CD4-positive, alpha-beta T cell treated with Interleukin-6 at 100 ng/mL for 8 hours (primary cell): ENCODE results near the gene LGALS16.
"Not testable (repeated sequence)": the region's sequence is repeated elsewhere in the genome, so short reads cannot be mapped to it uniquely, and the experiment has no call there.

ENCODE experiments used
- DNase-seq: peaks from one replicate; pipeline ENCODE4 v3.0.0-alpha.2; 2020; ENCODE audit warnings: mixed read lengths, low spot score

Gene LGALS16

DNA sequence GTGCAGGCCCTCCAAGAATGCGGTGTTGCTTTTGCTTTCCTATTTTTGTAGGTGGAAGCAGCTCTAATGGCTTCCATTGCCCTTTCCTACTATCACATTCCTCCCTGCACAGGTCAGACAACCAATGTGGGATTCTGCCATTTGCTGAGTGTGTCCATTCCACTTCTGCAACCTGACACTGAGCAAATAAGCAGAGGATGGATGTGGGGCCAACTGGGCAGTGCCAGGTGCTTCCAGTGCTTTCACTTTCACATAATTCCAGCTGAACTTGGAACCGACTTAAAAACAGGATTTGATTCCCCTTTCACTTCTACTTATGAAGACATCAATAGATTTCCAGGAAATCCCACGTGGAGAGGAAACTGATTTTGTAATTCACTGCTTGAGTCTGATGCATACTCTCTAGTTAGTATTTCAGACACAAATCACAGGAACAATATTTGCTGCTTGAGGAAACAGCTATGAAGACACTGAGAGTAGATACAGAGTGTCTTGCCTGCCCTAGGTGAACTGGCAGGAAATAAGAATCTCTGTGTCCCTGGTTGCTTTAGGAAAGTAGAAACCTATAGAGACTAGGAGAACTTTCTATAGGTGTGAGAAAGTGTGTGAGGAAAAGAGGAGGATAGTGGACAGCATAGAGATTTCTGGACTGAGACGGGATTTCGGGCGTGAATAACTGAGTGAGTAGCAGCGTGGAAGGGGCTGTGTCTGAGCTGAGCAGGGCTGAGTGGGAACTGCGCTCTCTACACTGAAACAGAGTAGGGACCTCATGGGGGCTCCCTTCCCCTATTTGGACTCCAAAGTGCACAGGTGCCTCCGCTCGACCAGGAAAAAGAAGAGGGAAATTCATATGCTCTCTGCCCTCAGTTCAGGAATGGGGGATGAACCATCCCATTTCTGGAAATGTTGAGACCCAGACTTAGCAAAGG is 22.5 kb downstream of the LGALS16 start:
- DNase-seq = no peak

- DNase-seq = peak; percentile 29
These were observed 23.5 kb downstream of the LGALS16 start for GRCh38 chr19:39679056-39679790.

DNA sequence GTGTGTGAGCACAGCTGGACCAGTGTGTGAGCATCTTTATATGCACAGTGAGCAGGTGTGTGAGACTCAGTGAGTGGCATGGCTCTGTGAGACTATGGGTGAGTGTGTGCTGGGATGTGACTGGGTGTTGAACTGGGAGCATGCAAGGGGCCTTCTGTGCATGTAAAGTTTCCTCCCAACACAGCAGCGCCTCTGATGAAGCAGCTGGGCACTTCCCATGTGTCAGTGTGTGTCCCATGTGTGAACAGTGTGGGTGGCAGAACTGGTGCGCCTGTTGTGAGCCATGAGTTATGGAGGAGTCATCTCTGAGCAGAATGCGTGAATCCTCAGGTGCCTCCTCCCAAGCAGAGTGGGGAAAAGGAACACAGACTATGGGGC is 24.1 kb downstream of the LGALS16 start:
- no peak for DNase-seq

DNA sequence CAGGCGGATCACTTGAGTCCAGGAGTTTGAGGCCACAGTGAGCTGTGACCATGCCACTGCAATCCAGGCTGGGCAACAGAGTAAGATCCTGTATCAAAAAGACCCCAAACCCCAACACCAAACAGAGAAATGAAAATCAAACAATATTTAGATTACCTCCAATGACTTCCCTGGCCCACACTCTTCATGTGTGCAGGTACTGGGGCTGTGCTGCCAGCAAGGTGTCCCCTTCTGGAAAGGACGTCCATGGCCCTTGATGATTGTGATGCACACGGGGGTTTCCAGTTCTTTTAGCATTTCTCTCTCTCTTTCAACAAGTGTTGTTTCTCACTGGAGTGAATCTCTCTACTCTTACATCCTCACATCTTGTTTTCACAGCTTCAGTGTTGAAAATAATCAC is 24.9 kb downstream of the LGALS16 start:
- DNase-seq = no peak

GRCh38 chr19:39681416-39681815 is 25.7 kb downstream of the LGALS16 start:
- DNase-seq = no peak

DNA sequence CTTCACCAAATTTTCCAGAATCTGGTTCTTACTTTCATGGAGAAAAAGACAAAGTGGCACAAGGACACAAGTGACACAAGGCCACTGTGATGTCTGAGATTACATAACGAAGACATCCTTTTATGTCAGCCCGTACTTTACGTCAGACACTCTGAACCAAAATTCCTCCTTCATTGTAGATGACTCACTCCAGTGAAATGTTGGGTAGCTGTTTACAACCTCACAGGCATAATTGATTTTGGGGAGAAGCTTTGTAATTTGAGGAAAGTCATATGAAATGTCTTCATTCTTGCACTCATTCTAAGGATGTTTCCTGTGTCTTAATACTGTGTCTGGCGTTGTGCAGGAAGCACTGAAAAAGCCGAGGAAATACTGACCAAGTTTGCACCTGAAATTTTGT is 28.6 kb downstream of the LGALS16 start:
- DNase-seq = no peak

DNA sequence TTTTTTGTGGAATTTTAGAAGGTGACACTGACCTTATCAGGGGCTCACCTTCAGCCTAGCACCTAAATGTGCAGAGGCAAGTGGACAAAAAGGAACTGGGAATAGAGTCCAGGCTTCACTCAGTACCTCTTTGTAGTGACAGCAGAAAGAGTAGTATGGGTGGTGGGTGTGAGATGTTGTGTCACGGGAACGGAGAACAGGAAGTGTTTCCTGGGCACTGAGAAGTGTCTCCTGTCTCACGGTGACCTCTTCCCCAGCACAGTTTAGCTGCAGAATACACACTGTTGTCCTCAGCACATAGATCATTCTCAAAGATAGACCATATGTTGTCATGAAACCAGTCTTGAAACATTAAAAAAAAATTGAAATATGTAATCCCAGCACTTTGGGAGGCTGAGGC is 31.0 kb downstream of the LGALS16 start:
- DNase-seq = no peak

- DNase-seq = not testable (repeated sequence)
These were observed 32.9 kb downstream of the LGALS16 start for GRCh38 chr19:39688637-39689036.

DNA sequence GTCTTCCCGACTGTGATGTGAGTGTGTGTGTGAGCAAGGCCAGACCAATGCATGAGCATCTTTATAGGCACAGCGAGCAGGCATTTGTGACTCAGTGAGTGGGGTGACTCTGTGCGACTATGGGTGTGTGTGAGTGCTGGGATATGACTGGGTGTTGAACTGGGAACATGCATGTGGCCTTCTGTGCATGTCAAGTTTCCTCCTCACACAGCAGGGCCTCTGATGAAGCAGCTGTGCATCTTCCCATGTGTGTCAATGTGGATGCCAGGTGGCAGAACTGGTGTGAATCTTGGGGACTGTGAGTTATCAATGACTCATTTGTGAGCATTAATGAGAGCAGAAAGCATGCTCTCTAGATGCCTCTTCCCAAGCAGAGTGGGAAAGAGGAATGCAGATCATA is 36.5 kb downstream of the LGALS16 start:
- no peak for DNase-seq

- no peak for DNase-seq
These were observed 37.1 kb downstream of the LGALS16 start for GRCh38 chr19:39692822-39693221.

GRCh38 chr19:39695759-39696158 is 40.0 kb downstream of the LGALS16 start:
- no peak for DNase-seq

DNA sequence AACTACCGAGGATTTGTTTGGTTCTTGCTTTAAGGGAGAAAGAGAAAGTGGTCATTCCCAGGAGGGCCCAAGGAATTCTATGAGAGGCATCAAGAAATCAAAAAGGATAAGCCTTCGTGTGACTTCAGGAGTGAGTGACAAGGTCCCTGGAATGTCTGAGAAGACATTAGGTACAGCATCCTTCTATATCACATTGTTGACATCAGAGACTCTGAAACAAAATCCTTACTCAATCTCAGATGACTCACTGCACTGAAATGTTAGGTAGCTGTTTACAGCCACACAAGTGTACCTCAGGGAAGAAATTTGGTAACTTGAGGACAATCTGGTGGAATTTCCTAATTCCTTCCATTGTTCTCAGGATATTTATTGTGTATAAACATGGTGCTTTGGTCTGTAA is 40.7 kb downstream of the LGALS16 start:
- no peak for DNase-seq

GRCh38 chr19:39698535-39698934 is 42.8 kb downstream of the LGALS16 start:
- no peak for DNase-seq

DNA sequence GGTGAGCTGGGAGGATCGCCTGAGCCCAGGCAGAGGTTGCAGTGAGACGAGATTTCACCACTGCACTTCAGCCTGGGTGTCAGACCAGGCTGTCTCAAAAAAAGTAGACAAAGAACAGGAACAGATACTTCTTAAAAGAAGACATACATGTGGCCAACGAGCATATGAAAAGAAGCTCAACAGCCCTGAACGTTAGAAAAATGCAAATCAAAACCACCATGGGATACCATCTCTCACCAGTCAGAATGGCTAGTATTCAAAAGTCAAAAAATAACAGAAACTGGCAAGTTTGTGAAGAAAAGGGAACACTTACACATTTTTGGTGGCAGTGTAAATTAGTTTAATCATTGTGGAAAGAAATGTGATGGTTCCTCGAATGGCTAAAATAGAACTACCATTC is 45.6 kb downstream of the LGALS16 start:
- DNase-seq = no peak

DNA sequence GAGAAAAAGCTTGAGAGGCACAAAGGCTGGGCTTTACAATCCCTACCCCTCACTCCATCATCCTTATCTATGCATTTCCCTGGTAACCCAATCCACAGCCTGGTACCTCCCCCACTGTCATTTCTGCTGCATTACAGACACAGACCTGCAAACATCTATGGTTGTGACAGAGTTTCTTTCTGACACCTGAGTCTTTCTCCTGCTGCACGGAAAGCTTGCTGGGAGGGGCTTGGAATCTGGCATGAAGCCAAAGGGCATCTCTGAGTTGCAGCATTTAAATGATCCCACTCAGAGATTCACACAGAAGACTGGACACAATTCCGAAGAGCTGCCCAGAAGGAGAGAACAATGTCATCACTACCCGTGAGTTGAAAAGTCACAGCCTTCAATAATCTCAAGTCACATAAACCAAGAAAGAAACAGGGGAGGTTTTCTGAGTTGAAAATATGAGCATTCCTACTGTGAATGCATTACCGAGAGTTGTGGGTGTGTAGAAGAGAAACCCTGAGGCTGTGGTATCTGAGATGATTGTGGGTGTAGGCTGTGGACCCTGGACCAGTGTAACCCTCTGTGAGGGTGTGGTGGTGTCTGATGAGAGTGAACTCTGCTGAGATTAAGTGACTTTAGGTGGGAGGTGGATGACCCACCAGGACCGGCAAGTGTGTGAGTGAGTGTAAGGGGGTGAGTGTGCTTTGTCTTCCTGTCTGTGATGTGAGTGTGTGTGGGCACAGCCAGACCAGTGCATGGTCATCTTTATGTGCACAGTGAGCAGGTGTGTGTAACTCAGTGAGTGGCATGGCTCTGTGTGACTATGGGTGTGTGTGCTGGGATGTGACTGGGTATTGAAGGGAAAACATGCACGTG is 48.7 kb downstream of the LGALS16 start, which contains the start of gene LGALS14:
LGALS14 (plus strand) TSS at position 301 of the 864 bp plus-strand sequence; CDS start at position 349, 48 bp downstream.
- no peak for DNase-seq

- DNase-seq = peak; percentile 16
These were observed 50.0 kb downstream of the LGALS16 start for GRCh38 chr19:39705578-39706188.

DNA sequence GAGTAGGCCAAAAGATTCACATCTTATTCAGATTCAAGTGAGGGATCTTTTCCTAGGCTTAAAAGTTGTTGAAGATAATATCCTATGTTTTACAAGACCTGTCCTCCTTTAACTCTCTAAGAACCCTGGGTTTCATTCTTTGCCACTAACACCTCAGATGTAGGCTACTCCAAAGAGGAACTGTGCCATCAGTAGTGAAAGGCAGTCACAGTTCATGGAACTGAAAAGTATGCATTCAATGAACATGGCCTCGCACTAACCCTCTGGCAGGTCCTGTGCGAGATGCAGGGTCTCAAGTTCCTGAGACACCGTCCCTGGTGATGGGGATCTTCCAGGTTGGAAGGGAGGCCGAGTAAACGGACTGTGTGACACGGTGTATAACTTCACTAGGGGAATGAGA is 52.9 kb downstream of the LGALS16 start:
- no peak for DNase-seq

DNA sequence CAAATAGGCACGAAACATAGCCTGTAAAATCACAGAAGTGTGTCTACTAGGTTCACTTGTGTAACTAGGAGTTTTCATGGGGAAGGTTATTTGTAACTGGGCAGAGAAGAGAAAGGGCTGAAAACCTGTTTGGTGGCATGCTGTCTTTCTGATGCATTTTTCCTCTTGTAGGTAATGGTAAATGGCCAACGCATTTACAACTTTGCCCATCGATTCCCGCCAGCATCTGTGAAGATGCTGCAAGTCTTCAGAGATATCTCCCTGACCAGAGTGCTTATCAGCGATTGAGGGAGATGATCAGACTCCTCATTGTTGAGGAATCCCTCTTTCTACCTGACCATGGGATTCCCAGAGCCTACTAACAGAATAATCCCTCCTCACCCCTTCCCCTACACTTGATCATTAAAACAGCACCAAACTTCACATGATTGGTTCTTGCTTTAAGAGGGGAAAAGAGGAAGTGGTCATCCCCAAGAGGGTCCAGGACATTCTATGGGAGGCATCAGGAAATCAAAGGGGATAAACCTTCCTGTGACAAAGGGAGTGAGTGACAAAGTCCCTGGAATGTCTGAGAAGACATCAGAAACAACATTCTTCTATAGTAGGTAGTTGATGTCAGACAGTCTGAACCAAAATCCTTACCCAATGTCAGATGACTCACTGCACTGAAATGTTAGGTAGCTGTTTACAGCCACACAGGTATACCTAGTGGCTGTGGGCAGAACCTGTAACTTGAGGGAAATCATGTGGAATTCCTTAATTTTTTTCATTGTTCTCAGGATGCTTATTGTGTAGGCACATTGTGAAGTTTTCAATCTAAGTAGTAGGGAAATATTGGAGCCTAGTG is 53.5 kb downstream of the LGALS16 start:
- no peak for DNase-seq
